Left lobe of liver (tissue), 1 donor: ENCODE data around the gene ZNF620. TPM values are rescaled to one million over a fixed set of nuclear protein-coding genes. Genes with fewer than 3 reads are reported as not detected.

Experiments
- total RNA-seq: library from RNA; stranded (reverse); gene quantifications from one replicate; pipeline ENCODE4 v1.2.1, GENCODE V29; 2021
- donor health status: DM: no; HTN: yes; CAD: no.

ZNF620 gene
- total RNA-seq, 1 donor from 2014 or later = 1.0 TPM

Other genes starting within 250 kb of the ZNF620 start
- 17.9 TPM for gene EIF1B, start 196.3 kb upstream of the ZNF620 start, total RNA-seq
- not detected for gene ENTPD3, start 118.9 kb upstream of the ZNF620 start, total RNA-seq
- 638 TPM for gene RPL14, start 48.7 kb upstream of the ZNF620 start, total RNA-seq
- 6.1 TPM for gene ZNF619, start 28.9 kb upstream of the ZNF620 start, total RNA-seq
- gene ZNF621, start 18.9 kb downstream of the ZNF620 start, total RNA-seq = 8.1 TPM